HG02973 (cell line): ENCODE data around the gene FNDC3B.

Experiments
- ATAC-seq: cut with Tn5 transposase; IDR thresholded peaks from one replicate; pipeline ENCODE4 v1.9.1; 2021; ENCODE audit warnings: moderate library complexity; ENCODE audit not compliant: unreplicated experiment

The FNDC3B gene

DNA sequence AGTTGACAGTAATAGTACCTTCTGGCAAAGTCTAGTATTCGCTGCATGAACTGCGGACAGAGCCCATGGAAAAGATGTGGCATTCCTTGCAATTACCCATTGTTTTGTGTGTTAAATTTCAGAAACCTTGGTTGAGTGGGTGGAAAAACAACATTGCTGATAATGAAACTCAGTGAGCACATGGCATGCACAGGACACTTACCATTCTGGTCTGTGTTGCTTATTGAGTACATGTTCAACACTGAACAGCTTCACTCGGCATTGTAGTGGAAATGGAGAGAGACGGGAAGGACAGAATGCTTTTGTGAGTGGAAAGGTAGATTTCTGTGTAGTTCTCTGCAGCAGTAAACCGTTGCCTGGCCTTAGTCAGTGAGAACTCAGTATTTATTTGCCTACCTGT lies 165.3 kb downstream of the FNDC3B start:
- ATAC-seq: no peak

DNA sequence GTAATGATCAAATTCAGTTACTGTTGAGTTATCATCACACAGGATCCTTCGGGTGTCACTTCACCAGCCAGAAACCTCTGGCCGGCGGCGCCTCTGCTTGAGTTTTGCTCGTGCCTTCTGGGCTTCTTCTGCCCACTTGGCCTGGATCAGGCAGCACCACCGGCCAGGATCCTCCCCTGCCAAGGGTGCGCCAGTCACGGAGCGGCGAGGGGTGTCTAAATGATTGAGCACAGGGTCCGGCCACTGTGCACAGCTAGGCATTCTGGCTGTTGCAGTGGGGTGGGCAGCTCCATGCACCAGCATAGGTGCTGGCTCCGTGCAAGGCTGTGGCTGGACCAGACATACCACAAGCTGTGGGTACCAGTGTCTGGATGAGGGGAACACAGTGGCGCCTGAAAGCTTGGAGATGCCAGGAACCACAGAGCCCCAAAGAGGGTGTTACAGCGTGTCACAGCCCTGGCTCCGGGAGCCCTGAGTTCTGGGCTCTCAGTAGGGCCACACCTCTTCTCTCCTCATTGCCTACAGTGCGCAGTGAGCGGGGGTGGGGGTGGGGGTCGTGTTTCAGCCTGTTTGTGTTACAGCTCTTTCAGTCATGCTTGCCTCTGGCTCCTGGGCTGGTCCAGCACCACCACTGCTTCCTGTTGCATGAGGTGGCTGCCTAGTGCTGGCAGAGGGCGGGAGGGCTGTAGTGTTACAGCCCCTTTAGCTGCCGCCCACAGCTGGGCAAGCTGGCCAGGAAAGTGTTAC lies 169.4 kb downstream of the FNDC3B start:
- ATAC-seq: no peak

DNA sequence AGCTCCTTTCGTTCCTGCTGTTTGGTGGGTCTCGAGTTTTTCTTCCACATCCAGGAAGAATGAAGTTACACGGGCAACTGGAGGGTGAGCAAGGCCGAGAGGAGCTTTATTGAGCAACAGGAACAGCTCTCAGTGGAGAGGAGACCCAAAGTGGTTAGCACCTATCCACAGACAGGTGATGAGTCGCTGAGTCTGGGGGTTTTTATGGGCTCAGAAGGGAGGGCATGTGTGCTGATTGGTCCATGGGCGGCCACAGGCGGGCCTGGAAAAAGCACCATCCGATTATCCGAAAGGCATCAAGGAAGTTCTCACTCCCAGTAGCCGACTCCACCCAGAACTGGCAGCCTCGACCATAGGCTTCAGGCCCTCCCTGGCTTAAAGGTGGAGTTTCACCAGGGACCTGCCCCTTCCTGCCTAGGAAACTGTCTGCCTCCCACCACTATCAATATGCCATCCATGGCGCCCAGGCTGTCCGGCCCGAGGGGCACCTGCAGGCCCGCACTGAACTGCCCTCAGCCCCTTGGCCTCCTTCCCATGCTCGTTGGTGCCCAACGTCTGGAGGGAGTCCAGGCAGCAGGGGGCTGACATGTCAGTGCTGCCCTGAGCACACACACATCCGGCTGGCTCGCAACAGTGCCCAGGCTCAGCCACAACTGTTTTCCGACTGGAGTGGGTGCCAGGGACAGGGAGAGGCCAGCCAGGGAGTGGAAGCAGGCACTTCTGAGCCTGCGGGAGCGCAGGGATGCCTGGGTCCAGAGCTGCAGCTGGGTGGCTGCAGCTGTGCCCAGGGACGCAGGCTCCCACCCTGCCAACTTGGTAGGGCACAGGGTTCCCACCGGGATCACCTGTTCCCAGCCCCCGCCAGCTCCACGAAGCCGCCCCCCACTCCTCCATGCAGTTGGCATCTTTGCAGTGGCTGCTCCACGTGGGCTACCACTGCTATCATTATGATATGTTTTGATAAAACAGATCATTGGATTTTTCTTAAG lies 170.2 kb downstream of the FNDC3B start:
- ATAC-seq: no peak

DNA sequence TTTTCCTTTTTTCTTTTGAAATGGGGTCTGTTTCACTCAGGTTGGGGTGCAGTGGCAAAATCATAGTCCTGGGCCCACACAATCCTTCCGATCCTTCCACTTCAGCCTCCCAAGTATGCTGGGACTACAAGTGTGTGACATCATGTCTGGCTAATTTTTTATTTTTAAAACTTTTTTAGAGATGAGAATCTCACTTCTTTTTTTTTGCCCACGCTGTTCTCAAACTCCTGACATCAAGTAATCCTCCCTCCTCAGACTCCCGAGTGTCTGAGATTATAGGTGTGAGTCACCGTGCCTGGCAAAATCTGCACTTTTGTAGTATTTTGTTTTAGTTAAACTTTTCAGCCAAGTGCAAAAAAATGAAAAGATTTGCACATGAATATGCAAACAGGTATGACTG lies 171.0 kb downstream of the FNDC3B start:
- no peak for ATAC-seq

DNA sequence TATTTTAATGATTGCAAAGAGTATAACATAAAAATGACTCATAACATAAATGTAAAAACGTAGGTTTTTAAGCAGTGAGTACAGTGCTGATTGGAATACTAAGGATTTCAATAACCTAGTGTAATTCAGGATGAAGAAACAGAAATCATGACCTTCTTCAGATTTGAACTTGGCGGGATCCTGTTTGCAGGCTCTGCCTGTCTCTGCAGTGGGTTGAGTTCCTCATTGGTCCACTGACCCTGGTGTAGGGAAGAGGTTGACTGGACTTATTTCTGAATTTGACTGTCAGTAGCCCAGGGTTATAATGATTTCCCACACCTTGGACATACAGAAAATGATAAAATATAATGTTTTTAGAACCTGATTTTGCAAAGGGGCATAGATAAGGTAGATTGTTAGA lies 171.7 kb downstream of the FNDC3B start:
- no peak for ATAC-seq

DNA sequence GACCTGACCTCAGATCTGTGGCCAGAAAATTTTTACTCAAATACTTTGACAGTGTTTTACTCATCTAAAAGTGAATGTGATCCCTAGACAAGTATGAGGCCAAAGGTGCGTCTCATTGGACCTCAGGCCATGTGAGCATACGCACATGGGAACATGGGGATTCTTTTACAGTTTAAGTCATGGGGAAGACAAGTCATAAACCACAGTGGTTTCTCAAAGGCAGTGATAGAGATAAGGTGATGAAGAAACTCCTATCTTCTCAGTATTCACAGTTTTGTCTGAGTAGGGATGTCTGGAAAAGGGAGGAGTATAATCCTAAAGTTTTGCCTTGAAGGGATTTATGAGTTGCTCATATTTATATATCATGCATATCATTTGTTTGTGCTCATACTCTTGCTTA lies 173.8 kb downstream of the FNDC3B start:
- peak; percentile 42 for ATAC-seq

DNA sequence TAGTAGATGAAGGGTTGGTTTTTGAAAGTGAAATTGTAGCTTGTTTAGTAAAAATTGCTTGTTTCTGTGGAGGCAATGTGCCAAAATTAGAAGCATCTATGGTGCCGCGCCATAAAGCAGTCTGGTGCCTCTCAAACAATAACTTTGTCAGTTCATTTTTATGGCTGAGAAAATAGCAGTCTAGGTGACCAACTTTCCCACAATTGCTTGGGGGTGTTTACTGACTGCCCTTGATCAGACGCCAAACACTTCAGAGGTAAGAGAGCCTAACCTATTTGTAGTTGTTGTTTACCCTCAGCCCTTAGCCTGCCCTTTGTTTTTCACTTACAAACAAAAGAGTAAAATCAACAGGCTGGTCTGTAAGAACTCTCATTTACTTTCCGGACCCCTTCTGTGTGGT lies 174.5 kb downstream of the FNDC3B start:
- no peak for ATAC-seq

DNA sequence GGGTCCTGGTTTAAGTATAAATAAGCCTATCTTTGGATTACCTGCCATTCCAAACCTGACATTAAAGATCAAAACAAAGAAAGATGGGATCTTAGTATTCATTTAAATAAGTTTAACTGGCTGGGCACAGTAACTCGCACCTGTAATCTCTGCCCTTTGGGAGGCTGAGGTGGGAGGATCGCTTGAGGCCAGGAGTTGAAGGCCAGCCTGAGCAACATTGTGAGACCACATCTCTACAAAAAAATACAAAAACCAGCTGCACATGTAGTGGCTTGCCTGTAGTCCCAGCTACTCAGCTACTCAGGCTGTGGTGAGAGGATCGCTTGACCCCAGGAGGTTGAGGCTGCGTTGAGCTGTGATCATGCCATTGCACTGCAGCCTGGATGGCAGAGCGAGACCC lies 176.9 kb downstream of the FNDC3B start:
- ATAC-seq: no peak

DNA sequence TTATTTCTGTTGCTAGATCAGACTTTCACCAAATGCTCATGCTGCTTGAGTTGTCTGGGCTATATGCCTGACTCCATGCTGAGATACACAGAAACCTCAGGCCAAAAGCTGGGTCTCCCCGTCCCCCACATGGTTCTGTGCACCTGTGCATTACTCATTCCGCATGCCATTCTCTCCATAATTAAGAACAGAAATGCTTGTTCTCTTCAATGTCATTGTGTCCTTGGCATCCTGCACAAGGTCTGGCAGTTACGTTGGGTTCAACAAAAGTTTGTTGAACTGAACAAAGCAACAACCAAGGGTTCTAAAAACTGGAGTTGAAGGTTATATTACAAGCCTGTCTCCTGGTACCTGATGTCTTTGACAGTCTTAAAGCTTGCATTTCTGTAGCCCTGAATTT lies 177.5 kb downstream of the FNDC3B start:
- ATAC-seq: no peak

DNA sequence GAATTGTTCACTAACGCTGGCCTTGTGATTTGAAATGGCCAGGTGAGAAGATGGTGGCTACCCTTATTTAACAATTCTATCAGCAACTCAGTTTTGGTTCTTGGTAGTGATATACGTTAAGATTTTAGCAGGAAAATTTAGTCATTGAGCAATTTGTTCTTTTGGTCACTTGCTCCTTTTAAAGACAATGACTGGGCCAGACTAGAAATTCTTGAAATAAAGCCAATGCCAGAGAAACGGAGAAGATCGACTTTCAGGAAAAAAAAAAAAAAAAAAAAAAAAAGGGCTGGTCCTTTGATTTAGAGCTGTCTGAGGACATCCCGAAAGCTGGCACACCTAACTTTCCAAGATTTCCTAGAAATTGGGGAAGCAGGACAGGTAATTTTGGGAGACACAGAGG lies 178.5 kb downstream of the FNDC3B start:
- no peak for ATAC-seq

DNA sequence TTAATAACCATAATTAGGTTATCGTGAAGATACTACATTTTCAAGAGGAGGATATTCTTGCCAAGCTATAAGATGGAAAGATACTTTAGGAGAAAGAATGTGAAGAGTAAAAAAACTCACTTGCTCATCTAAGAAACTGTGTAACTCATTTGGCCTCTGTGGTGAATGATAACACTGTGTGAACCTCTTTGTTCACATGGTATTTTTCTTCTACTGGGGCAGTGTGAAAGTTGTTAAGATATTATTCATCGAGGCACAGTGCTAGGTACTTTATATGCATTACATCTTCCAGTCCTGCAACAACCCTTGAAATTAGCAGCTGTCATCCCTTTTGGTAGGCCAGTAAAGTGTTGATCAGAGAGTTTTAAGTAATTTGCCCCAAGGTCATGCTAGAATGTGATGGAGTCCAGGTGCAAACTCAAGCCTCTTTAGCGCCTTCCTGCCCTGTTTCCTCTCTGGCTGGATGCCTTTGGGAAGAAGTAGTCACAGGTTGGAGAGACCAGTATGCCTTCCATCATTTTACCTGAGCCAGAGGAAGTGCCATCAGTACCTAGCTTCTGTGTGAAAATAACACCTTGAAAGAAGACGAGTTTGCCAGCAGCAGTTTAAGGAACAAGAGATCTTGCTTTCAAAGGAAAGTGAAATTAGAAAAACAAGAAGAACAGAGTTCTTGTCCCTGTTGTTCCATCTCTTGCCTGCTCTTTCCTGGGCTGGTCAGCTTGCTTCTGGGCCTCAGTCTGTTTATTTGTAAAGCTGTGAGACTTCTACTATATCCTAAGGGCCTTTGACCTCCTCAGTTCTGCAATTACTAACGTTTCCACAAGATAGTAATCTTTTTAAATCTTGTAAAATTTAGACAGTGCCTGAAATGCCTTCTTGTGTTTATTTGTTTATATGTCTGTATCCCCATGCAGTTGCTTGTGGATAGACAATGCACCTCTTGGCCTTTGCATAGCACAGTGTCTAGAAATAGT lies 179.3 kb downstream of the FNDC3B start:
- no peak for ATAC-seq

DNA sequence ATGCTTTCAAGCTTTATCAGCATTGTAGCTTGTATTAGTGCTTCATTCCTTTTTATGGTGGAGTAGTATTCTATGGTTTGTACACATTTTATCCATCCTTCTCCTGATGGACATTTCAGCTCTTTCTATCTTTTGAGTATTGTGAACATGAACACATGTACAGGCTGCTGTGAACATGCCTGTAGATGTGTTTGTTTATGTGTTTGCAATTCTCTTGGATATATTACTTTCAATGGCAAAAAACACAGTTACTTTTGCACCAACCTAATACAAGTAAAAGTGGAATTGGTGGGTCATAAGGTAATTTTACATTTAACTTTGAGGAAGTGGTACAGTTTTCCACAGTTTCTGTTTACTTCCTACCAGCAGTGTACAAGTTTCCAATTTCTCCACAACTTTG lies 180.4 kb downstream of the FNDC3B start:
- no peak for ATAC-seq

DNA sequence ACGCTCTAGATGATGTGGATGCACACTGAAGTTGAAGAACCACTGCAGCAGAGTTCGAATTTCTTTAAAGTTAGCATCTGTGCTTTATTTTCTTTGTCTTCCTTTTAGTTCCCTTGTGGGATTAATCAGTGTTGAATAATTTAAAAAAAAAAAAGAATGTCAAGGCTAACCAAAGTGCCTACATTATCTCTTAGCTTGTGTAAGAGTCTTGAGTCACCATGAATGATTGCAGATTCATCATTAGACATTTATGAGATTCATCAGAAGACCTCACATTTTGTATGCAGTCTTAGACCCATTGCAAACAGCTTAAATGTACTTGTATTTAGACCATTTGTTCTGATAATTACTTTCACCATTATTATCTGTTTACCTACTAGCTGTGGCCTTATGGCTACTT lies 182.2 kb downstream of the FNDC3B start:
- ATAC-seq: no peak

DNA sequence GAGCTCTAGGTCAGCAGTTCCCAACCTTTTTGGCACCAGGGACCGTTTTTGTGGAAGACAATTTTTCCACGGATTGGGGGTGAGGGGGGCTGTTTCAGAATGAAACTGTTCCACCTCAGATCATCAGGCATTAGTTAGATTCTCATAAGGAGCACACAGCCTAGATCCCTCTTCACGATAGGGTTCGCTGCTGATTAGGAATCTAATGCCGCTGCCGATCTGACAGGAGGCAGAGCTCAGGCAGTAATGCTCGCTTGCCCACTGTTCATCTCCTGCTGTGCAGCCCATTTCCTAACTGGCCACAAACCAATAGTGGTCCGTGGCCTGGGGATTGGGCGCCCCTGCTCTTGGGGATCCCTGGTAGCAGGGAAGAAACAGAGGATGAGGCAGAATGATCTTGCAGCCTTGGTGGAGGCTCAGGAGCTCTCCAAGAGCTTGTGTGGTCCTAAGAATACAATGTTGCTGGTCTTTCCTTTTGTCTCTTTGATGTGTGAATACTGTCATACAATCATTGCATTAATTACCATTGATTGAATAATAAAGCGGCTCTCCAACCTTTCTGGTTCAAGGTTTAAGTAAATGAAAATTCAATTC lies 183.2 kb downstream of the FNDC3B start:
- ATAC-seq: no peak

DNA sequence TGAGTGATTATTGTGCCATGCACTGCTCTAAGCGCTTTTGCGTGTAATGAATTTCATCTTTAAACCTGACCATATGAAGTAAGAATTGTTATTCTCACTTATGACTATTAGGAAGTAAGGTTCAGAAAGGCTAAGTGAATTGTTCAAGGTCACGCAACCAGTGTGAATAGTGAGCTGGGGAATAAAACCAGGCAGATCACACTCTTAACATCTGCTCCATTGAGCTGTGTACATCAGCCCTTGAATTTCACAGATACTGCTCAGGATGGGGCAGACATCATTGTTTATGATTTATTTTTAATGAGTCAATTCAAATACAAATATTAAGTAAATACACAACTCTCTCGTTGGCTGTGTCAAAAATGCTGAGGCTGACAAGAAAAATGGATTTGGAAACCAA lies 184.5 kb downstream of the FNDC3B start:
- ATAC-seq: no peak

DNA sequence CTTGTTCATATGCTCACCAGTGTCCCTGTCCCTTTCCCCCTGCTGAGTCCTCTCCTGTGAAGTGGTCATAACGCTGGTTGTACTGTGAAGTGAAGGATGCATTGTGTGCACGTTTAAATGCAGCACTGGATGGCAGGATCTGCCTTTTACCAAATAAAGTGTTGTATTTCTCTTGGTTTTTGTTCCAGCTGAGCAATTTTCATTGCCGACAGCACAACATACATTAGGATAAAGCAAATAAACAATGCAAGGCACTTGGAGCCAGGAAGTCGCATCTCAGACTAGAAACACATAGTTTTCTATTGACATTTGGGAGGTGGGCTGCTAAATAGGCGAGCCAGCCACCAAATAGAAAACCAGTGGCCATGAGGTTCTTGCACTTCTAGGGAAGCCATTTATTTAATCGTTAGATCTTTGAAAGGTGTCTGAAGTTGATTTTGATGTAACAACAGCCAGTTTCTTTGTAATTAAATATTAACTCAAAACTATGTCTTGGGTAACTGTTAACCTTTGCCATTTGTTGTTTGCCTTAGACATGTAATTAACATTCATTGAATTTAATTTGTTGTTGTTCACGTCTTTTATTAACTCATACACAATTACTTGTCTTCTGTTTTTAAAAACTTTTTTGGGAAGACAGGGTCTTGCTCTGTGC lies 185.3 kb downstream of the FNDC3B start:
- ATAC-seq: no peak

DNA sequence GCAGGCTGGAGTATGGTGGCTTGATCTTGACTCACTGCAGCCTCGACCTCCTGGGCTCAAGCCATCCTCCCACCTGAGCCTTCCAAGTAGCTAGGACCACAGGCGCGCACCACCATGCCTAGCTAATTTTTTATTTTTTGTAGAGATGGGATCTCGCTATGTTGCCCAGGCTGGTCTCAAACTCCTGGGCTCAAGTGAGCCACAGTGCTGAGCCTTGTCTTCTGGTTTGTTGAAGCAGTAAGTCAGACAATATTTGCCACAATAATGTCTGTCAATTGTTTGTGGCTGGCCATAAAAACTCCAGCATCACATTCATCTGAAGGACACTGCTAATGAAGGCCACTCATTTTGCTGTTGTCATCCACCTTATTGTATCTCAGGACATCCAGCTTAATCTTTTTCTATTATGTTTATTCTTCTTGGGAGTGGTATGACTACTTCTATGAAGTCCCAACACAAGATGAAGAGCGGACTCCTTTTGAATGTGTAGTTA lies 185.9 kb downstream of the FNDC3B start:
- ATAC-seq: no peak

DNA sequence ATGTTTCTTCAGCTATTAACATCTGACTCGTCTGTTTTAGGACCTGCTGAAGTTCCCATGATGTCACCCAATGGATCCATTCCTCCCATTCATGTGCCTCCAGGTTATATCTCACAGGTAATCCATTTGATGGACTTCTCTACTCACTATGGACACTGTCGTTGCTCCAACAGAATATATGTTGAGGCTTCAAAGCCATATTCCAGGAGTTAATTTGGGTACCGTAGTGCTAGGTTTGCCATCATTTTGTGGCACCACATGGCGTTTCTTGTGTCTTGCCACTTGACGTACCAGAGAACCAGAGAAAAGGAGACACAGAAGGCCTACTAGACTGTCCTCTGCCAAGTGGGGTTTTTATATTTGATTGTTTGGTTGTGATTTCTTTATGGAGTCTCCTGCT lies 187.5 kb downstream of the FNDC3B start:
- ATAC-seq: no peak

DNA sequence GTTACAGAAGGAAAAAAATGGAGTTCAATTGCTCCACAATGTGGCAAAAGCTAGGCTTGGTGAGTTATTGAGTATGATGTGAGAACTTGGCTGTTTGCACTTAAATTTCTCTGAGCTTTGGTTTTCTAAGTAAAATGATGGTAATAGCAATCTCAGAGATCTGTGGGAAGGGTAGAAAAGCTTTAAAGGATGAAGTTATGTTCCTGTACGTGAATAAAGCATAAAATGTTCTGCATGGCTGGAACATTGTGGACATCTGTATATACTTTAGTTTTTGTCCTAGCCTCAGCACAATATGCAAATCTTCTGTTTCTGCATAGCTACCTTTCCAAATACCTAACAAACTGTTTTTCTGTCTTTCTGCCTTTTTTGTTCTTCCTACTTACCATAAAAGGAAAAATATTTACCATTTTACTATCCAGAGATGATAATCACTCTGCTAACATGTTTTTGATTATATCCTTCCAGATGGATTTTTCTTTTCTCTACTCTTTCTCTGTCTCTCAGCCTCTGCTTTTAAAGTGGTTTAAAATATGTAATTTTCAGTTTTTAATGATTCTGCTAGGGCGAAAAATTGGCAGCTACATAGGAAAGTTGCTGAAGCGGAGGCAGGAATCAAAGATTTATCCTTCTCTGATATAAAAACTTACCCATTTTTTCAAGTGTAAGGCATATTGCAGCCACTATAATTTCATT lies 188.1 kb downstream of the FNDC3B start:
- no peak for ATAC-seq
